ENCODE measurements around the gene ZNF511. TPM values are rescaled to one million over a fixed set of nuclear protein-coding genes. Genes with fewer than 3 reads are reported as not detected.
"Not testable (repeated sequence)": the region's sequence is repeated elsewhere in the genome, so short reads cannot be mapped to it uniquely, and the experiment has no call there.

ZNF511 gene
- polyA plus RNA-seq, 1 experiment: 21.6 TPM

DNA sequence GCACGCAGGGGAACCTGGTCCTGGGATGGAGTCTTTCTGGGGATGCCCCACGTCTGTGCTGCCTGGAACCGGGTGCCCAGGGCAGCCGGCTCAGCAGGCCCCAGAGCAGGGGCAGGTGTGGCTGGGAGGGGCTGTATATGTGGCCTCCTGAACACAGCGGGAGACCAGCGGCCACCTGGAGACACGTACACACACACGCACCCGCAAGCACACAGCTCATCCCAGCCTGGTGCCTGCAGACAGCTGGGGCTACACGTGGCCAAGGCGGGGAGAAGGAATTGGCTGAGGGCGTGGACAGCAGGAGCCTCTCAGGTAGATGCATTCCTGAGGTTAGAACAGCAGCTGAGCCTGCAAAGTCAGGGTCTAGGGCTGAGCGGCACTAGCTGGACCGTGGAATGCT is 46.0 kb upstream of the ZNF511 start:
- no peak overlapping the region for H3K27ac ChIP-seq (ENCODE audit: low read depth, low read length)
- H3K4me3 ChIP-seq (ENCODE audit: low read depth, low read length): no peak overlapping the region
- CTCF ChIA-PET: interaction anchor here (0.9 kb wide), 1 partner anchor 67 kb away, joined by 3 read pairs; no protein-coding TSS in a partner anchor
- H3K27me3 ChIP-seq (ENCODE audit: control insufficient read depth, insufficient read depth, low read length): no peaks in the 10 kb centered on the region
- TF ChIP-seq, protein P1, sequence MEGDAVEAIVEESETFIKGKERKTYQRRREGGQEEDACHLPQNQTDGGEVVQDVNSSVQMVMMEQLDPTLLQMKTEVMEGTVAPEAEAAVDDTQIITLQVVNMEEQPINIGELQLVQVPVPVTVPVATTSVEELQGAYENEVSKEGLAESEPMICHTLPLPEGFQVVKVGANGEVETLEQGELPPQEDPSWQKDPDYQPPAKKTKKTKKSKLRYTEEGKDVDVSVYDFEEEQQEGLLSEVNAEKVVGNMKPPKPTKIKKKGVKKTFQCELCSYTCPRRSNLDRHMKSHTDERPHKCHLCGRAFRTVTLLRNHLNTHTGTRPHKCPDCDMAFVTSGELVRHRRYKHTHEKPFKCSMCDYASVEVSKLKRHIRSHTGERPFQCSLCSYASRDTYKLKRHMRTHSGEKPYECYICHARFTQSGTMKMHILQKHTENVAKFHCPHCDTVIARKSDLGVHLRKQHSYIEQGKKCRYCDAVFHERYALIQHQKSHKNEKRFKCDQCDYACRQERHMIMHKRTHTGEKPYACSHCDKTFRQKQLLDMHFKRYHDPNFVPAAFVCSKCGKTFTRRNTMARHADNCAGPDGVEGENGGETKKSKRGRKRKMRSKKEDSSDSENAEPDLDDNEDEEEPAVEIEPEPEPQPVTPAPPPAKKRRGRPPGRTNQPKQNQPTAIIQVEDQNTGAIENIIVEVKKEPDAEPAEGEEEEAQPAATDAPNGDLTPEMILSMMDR (IDR thresholded peaks at IDR 0.05; ENCODE audit: low read depth, low read length): no peak
- POLR2A ChIA-PET: no interaction called here
- H3K9me3 ChIP-seq (ENCODE audit: control insufficient read depth, insufficient read depth, low read length): no peaks in the 10 kb centered on the region; the same call in 1 of the 2 replicates
- DNase-seq (ENCODE audit: low read depth, low spot score): no peak

DNA sequence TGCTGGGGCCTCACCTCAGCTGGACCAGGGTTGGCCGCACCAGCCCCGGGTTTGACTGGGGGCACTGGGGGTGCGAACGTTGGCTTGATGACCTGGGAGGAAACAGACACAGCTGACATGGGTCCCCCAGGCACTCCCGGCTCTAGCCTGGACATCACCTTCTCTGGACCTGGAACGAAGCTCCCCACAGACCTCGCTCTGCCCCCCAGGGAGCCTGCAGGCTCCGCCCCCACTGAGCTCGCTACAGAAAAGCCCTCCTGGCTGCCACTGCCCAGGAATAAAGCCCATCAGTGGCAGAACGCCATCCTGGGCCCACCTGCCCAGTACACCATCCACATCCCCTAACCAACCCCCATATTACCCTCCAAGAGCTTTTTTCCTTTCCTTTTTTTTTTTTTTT is 45.0 kb upstream of the ZNF511 start:
- POLR2A ChIA-PET: no interaction called here
- H3K4me3 ChIP-seq (ENCODE audit: low read depth, low read length): no peak overlapping the region
- no peak overlapping the region for H3K27ac ChIP-seq (ENCODE audit: low read depth, low read length)
- TF ChIP-seq, protein P1 (IDR thresholded peaks at IDR 0.05; ENCODE audit: low read depth, low read length): no peak
- H3K27me3 ChIP-seq (ENCODE audit: control insufficient read depth, insufficient read depth, low read length): no peaks in the 10 kb centered on the region
- no peaks in the 10 kb centered on the region; the same call in 1 of the 2 replicates for H3K9me3 ChIP-seq (ENCODE audit: control insufficient read depth, insufficient read depth, low read length)
- DNase-seq (ENCODE audit: low read depth, low spot score): no peak
- CTCF ChIA-PET: interaction anchor here (1.0 to 1.2 kb wide), 2 partner anchors 66 to 120 kb away, joined by 4 to 6 read pairs; no protein-coding TSS in a partner anchor

DNA sequence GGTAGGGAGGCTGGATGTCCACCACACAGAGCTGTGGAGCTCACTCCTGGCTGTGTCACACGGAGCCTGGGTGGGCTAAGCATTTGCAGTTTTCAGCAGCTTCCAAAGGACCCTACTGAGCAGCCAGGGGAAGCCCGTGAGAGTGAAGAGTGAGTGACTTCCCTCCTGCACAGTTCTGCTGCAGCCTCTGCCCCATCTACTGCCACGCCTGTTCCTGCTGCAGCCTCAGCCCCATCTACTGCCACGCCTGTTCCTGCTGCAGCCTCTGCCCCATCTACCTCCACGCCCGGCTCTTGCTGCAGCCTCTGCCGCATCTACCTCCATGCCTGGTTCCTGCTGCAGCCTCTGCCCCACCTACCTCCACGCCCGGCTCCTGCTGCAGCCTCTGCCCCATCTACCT is 44.3 kb upstream of the ZNF511 start:
- Histone ChIP-seq H3K27ac (ENCODE audit: low read depth, low read length) (no peak overlapping the region), H3K9me3 (ENCODE audit: control insufficient read depth, insufficient read depth, low read length) (no peaks in the 10 kb centered on the region; the same call in 1 of the 2 replicates), H3K4me3 (ENCODE audit: low read depth, low read length) (no peak overlapping the region), H3K27me3 (ENCODE audit: control insufficient read depth, insufficient read depth, low read length) (no peaks in the 10 kb centered on the region)
- TF ChIP-seq, protein P1 (IDR thresholded peaks at IDR 0.05; ENCODE audit: low read depth, low read length): no peak
- DNase-seq (ENCODE audit: low read depth, low spot score): no peak
- POLR2A ChIA-PET: no interaction called here
- CTCF ChIA-PET: interaction anchor here (1.2 kb wide), 1 partner anchor 121 kb away, joined by 4 read pairs; no protein-coding TSS in a partner anchor

DNA sequence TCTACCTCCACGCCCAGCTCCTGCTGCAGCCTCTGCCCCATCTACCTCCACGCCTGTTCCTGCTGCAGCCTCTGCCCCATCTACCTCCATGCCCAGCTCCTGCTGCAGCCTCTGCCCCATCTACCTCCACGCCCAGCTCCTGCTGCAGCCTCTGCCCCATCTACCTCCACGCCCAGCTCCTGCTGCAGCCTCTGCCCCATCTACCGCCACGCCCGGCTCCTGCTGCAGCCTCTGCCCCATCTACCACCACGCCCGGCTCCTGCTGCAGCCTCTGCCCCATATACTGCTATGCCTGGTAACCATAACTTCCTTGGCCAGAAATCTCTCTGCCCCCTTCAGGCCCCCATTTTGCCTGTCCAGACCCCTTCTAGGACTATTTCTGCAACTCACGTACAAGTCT is 43.7 kb upstream of the ZNF511 start:
- POLR2A ChIA-PET; DNase-seq (ENCODE audit: low read depth, low spot score); H3K9me3 ChIP-seq (ENCODE audit: control insufficient read depth, insufficient read depth, low read length); H3K27me3 ChIP-seq (ENCODE audit: control insufficient read depth, insufficient read depth, low read length); H3K4me3 ChIP-seq (ENCODE audit: low read depth, low read length); H3K27ac ChIP-seq (ENCODE audit: low read depth, low read length); CTCF ChIA-PET: not testable (repeated sequence)

DNA sequence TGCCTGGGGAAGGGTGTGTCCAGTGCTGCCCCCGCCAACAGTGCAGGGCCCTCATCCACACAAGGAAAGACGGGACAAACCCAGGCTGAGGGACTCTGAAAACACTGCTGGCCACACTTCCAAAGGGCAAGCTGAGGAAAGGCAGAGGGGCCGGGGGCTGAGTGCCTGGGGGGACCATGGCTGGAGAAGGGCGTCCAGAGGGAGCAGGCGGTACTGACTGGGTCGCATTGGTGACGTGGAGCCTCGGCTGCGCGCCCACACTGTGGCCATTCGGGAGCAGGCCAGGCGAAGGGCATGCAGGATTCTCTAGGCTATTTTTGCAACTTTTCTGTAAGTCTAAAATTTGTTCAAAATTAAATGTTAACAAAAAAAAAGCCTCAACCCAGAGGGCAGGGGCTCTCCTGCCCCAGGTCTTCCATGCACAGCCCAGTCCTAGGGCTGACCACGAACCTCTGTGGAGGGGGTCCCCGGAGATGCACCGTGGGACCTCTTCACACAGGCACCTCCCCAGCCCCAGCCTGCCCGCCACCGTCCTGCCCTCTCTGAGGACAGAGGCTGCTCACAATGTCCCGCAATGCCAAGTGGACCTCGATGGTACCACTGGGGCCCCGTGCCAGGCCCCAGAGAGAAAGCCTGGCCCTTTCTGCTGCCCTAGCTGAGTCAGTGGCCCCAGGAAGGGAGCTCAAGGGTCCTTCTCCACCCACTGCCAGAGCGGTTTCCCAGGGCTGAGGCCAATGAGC is 42.5 kb upstream of the ZNF511 start:
- POLR2A ChIA-PET: no interaction called here
- H3K4me3 ChIP-seq (ENCODE audit: low read depth, low read length): no peak overlapping the region
- H3K27me3 ChIP-seq (ENCODE audit: control insufficient read depth, insufficient read depth, low read length): no peaks in the 10 kb centered on the region
- TF ChIP-seq, protein P1 (IDR thresholded peaks at IDR 0.05; ENCODE audit: low read depth, low read length): no peak
- no peaks in the 10 kb centered on the region; the same call in 1 of the 2 replicates for H3K9me3 ChIP-seq (ENCODE audit: control insufficient read depth, insufficient read depth, low read length)
- no peak for DNase-seq (ENCODE audit: low read depth, low spot score)
- CTCF ChIA-PET: no interaction called here
- H3K27ac ChIP-seq (ENCODE audit: low read depth, low read length): no peak overlapping the region
